ENCODE data around the gene CELF4. TPM values are rescaled to one million over a fixed set of nuclear protein-coding genes. Genes with fewer than 3 reads are reported as not detected.

Gene CELF4
- total RNA-seq, 4 donors from 2014 or later = not detected

DNA sequence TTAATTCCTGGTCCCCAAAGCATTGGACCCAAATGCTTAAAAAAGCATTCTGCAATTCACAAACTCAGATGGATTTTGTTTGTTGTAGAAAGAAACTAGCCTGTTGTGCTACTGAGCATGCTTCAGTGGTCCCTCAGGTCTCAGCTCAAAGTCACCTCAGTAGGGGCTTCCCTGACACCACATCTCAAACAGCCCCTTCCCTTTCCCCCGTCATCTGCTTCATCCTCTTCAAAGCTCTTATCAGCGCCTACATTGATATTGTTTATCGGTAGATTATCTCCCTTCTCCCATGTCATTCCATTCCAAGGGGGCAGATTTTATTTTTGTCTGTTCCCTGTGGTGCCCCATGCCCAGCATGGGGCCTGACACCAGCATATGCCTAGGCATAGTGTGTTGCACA, 172.9 kb downstream of the CELF4 start:
- H3K27ac ChIP-seq = no peak overlapping the region
- no peaks in the 10 kb centered on the region for H3K36me3 ChIP-seq
- WGBS, 2 donors = 94 to 95% methylated on average over 3 of the region's 3 CpGs
- peaks cover 0 to 21% (median 0%) of the 10 kb centered on the region in 4 donors for H3K4me1 ChIP-seq
- no peaks in the 10 kb centered on the region for H3K27me3 ChIP-seq
- no peak for DNase-seq (ENCODE audit: low spot score in 2 of 2)
- no peak for TF ChIP-seq POLR2A (IDR thresholded peaks at IDR 0.05)
- no peak for TF ChIP-seq CTCF (IDR thresholded peaks at IDR 0.05)
- TF ChIP-seq EP300 (IDR thresholded peaks at IDR 0.05) = no peak
- H3K4me3 ChIP-seq = no peak overlapping the region
- peaks cover 0 to 32% (median 0%) of the 10 kb centered on the region in 4 donors for H3K9me3 ChIP-seq

GRCh38 chr18:37391698-37392548, 173.7 kb downstream of the CELF4 start:
- TF ChIP-seq POLR2A (IDR thresholded peaks at IDR 0.05) = no peak
- no peak for TF ChIP-seq EP300 (IDR thresholded peaks at IDR 0.05)
- TF ChIP-seq CTCF (IDR thresholded peaks at IDR 0.05) = no peak
- no peak for DNase-seq (ENCODE audit: low spot score in 2 of 2)
- Histone ChIP-seq H3K4me1 (peaks cover 0 to 21% (median 0%) of the 10 kb centered on the region in 4 donors), H3K27me3 (no peaks in the 10 kb centered on the region), H3K36me3 (no peaks in the 10 kb centered on the region), H3K9me3 (peaks cover 0 to 39% (median 0%) of the 10 kb centered on the region in 4 donors), H3K27ac (no peak overlapping the region), H3K4me3 (no peak overlapping the region)
- WGBS, 2 donors = 89 to 90% methylated on average over 16 of the region's 16 CpGs

DNA sequence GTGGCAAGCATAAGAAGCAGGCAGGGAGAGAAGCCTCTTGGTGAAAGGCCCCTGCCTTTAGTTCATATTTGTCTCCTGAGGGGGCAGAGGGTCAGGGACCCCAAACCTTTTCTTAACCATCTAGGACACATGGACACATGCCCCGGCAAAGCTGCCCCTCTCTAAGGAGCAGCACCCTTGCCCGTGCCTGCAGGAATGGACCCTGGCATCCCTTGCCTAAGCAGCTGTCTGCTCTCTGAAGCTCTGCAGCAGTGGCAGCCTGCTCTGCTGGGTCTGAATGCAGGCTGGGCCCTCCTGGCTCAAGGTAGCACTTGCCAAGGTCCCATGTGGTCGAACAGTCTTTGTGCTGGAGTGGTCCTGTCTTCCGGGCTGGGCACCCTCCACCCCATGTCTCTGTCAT, 174.4 kb downstream of the CELF4 start:
- H3K27ac ChIP-seq = no peak overlapping the region
- H3K9me3 ChIP-seq = peaks cover 0 to 42% (median 0%) of the 10 kb centered on the region in 4 donors
- H3K36me3 ChIP-seq = no peaks in the 10 kb centered on the region
- TF ChIP-seq EP300 (IDR thresholded peaks at IDR 0.05) (no peak), CTCF (IDR thresholded peaks at IDR 0.05) (no peak), POLR2A (IDR thresholded peaks at IDR 0.05) (no peak)
- DNase-seq (ENCODE audit: low spot score in 2 of 2) = no peak
- WGBS, 2 donors = 92 to 94% methylated on average over 4 of the region's 4 CpGs
- no peaks in the 10 kb centered on the region for H3K27me3 ChIP-seq
- H3K4me1 ChIP-seq = peaks cover 0 to 21% (median 0%) of the 10 kb centered on the region in 4 donors
- no peak overlapping the region for H3K4me3 ChIP-seq

- TF ChIP-seq POLR2A (IDR thresholded peaks at IDR 0.05) = no peak
- no peak for TF ChIP-seq EP300 (IDR thresholded peaks at IDR 0.05)
- TF ChIP-seq CTCF (IDR thresholded peaks at IDR 0.05) = no peak
- Histone ChIP-seq H3K4me1 (peaks cover 0 to 21% (median 0%) of the 10 kb centered on the region in 4 donors), H3K9me3 (peaks cover 0 to 43% (median 0%) of the 10 kb centered on the region in 4 donors), H3K36me3 (no peaks in the 10 kb centered on the region), H3K27me3 (no peaks in the 10 kb centered on the region), H3K27ac (no peak overlapping the region), H3K4me3 (no peak overlapping the region)
- no peak for DNase-seq (ENCODE audit: low spot score in 2 of 2)
- WGBS, 2 donors = 90 to 91% methylated on average over 11 of the region's 11 CpGs
Measured at GRCh38 chr18:37390687-37391086, 174.9 kb downstream of the CELF4 start.

DNA sequence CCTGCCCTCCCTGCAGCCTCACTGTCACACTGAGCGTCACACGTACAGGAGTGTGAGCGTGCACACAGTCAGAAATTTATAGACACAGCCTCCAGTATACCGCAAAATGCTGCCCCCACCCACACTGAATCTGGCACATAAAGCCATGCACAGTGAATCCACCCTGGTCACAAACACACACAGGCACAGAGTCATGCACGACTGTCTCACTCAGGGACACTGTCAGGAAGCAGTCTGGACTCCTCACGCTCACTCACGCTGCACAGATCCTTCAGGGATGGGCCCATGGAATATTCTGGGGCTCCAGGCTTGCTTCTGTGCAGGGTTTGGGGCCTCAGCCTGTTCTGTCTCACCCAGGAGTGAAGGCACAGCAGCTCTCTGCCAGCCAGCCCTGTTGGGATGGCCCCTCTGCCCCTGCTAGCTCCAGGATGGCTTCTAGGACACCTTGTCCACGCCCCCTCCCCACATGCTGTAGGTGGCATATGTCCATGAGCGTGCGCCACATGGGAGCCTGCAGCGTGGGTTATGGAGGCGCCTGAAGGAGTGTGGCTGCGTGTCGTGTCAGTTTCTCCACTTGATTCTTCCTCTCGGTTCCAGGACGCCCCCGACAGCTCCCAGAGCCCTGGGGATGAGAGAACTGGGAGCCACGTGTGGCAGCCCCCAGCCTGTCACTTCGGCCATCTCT, 175.8 kb downstream of the CELF4 start:
- DNase-seq (ENCODE audit: low spot score in 2 of 2) = no peak
- TF ChIP-seq EP300 (IDR thresholded peaks at IDR 0.05) (no peak), POLR2A (IDR thresholded peaks at IDR 0.05) (no peak), CTCF (IDR thresholded peaks at IDR 0.05) (no peak)
- Histone ChIP-seq H3K27me3 (no peaks in the 10 kb centered on the region), H3K4me1 (peaks cover 0 to 21% (median 0%) of the 10 kb centered on the region in 4 donors), H3K36me3 (no peaks in the 10 kb centered on the region), H3K9me3 (peaks cover 0 to 48% (median 0%) of the 10 kb centered on the region in 4 donors), H3K27ac (no peak overlapping the region), H3K4me3 (no peak overlapping the region)
- 95 to 96% methylated on average over 19 of the region's 19 CpGs for WGBS, 2 donors
